Upper lobe of right lung (tissue), 1 donor: ENCODE data around the gene CCDC91. TPM values are rescaled to one million over a fixed set of nuclear protein-coding genes. Genes with fewer than 3 reads are reported as not detected.
A peak's percentile ranks its signal among the peaks of the same experiment; 100 is the strongest.
"Not testable (repeated sequence)": the region's sequence is repeated elsewhere in the genome, so short reads cannot be mapped to it uniquely, and the experiment has no call there.

Source experiments
- ATAC-seq: fragments of 200-7000 bp; cut with Tn5 transposase; one replicate; pipeline ENCODE4 v1.9.1; 2020; ENCODE audit warnings: mild to moderate bottlenecking, moderate library complexity
- DNase-seq: peaks from one replicate; pipeline ENCODE4 v3.0.0-alpha.2; 2020
- H3K27ac ChIP-seq: fragments of 200-600 bp; one replicate; pipeline ENCODE4 v1.8.0; 2022
- H3K27me3 ChIP-seq: fragments of 200-600 bp; one replicate; pipeline ENCODE4 v1.8.0; 2022; ENCODE audit warnings: mild to moderate bottlenecking
- H3K36me3 ChIP-seq: fragments of 200-600 bp; one replicate; pipeline ENCODE4 v1.8.0; 2022
- H3K4me1 ChIP-seq: fragments of 200-600 bp; one replicate; pipeline ENCODE4 v1.8.0; 2022
- H3K4me3 ChIP-seq: fragments of 200-600 bp; one replicate; pipeline ENCODE4 v1.8.0; 2022; ENCODE audit warnings: mild to moderate bottlenecking
- H3K9me3 ChIP-seq: fragments of 200-600 bp; one replicate; pipeline ENCODE4 v1.8.0; 2022
- CTCF ChIP-seq: fragments of 200-600 bp; IDR thresholded peaks from one replicate; pipeline ENCODE4 v1.8.0; 2022; ENCODE audit warnings: antibody characterized with exemption
- intact Hi-C: fragments of 100-400 bp; cut with DNase I; formaldehyde crosslinking; loops from one replicate; pipeline ENCODE4 v1.11.0; 2022
- total RNA-seq: library from RNA; stranded (reverse); fragmentation: NEBNext Ultra II Directional; extraction: Animal tissue kit (Norgen Biotek cat#: 25700); gene quantifications from one replicate; pipeline ENCODE4 v1.2.1, GENCODE V29; 2021
- donor health status: DM: no; HTN: yes; CAD: no; lungs with severe emphysema.

Gene CCDC91
- total RNA-seq, 1 donor from 2014 or later = 33.4 TPM

- H3K36me3 ChIP-seq = no peaks in the 10 kb centered on the region
- intact Hi-C loops = no loop called here
- H3K27ac ChIP-seq = no peak overlapping the region
- no peak overlapping the region for H3K4me3 ChIP-seq
- no peaks in the 10 kb centered on the region for H3K4me1 ChIP-seq
- no peaks in the 10 kb centered on the region for H3K9me3 ChIP-seq
- H3K27me3 ChIP-seq = no peaks in the 10 kb centered on the region
- DNase-seq (no peak), ATAC-seq (no peak)
- TF ChIP-seq CTCF = no peak
Observed at GRCh38 chr12:28184375-28184774, 5.9 kb upstream of the CCDC91 start.

- H3K4me1 ChIP-seq = peaks cover 3% of the 10 kb centered on the region
- no peak for ATAC-seq
- no peak for DNase-seq
Observed at GRCh38 chr12:28186500-28186899, 3.8 kb upstream of the CCDC91 start.

GRCh38 chr12:28189784-28190320 is 404 bp upstream of the CCDC91 start:
- no peak for ATAC-seq
- peaks cover 7% of the 10 kb centered on the region for H3K4me1 ChIP-seq
- no peak for TF ChIP-seq CTCF
- H3K27ac ChIP-seq = peak overlapping the region; percentile 98
- intact Hi-C loops = no loop called here
- H3K27me3 ChIP-seq = no peaks in the 10 kb centered on the region
- no peak for DNase-seq
- H3K36me3 ChIP-seq = no peaks in the 10 kb centered on the region
- peak overlapping the region; percentile 82 for H3K4me3 ChIP-seq
- H3K9me3 ChIP-seq = no peaks in the 10 kb centered on the region

More at GRCh38 chr12:28186500-28186899, 3.8 kb upstream of the CCDC91 start:
- intact Hi-C loops = no loop called here
- Histone ChIP-seq H3K27ac (no peak overlapping the region), H3K36me3 (no peaks in the 10 kb centered on the region), H3K9me3 (no peaks in the 10 kb centered on the region), H3K27me3 (no peaks in the 10 kb centered on the region), H3K4me3 (no peak overlapping the region)
- no peak for TF ChIP-seq CTCF

GRCh38 chr12:28191051-28192048 is 1.1 kb downstream of the CCDC91 start:
- peak overlapping the region; percentile 98 for H3K27ac ChIP-seq
- peaks cover 7% of the 10 kb centered on the region for H3K4me1 ChIP-seq
- DNase-seq (no peak), ATAC-seq (peak; percentile 21)
- intact Hi-C loops = no loop called here
- no peaks in the 10 kb centered on the region for H3K9me3 ChIP-seq
- peak overlapping the region; percentile 82 for H3K4me3 ChIP-seq
- TF ChIP-seq CTCF = no peak
- H3K36me3 ChIP-seq = no peaks in the 10 kb centered on the region
- no peaks in the 10 kb centered on the region for H3K27me3 ChIP-seq

GRCh38 chr12:28192125-28192524 is 1.9 kb downstream of the CCDC91 start:
- Histone ChIP-seq H3K27ac (no peak overlapping the region), H3K4me3 (no peak overlapping the region), H3K36me3 (no peaks in the 10 kb centered on the region), H3K27me3 (no peaks in the 10 kb centered on the region), H3K4me1 (peaks cover 7% of the 10 kb centered on the region), H3K9me3 (no peaks in the 10 kb centered on the region)
- intact Hi-C loops = no loop called here
- DNase-seq (no peak), ATAC-seq (no peak)
- TF ChIP-seq CTCF = no peak

- H3K9me3 ChIP-seq, H3K4me1 ChIP-seq, H3K27me3 ChIP-seq, DNase-seq, H3K36me3 ChIP-seq, H3K4me3 ChIP-seq, H3K27ac ChIP-seq, ATAC-seq, intact Hi-C loops: not testable (repeated sequence)
Observed at GRCh38 chr12:28194621-28195020, 4.4 kb downstream of the CCDC91 start.

GRCh38 chr12:28201136-28201535 is 10.9 kb downstream of the CCDC91 start:
- H3K9me3 ChIP-seq, H3K27me3 ChIP-seq, H3K4me3 ChIP-seq, H3K27ac ChIP-seq, DNase-seq, intact Hi-C loops, H3K36me3 ChIP-seq, H3K4me1 ChIP-seq, ATAC-seq: not testable (repeated sequence)
